Measurements from ENCODE around the gene CSRP3. TPM values are rescaled to one million over a fixed set of nuclear protein-coding genes. Genes with fewer than 3 reads are reported as not detected.

Gene CSRP3
- total and polyA plus RNA-seq, 2 of the 4 experiments (the other 2 are of a cell fraction) = not detected

GRCh38 chr11:19226378-19227195 lies 24.8 kb upstream of the CSRP3 start:
- WGBS, 2 experiments (ENCODE audit: extremely low coverage in 2 of 2, insufficient read length in 1 of 2) = 92% methylated on average over 2 of the region's 6 CpGs; no CpG with 5 or more reads in 1 of the 2 experiments
- Histone ChIP-seq H2AK9ac (replicated peaks; ENCODE audit: low read depth, low read length, poor library complexity) (no peak overlapping the region), H3K4ac (ENCODE audit: low read depth, low read length) (no peak overlapping the region), H3K18ac (ENCODE audit: low read depth, low read length) (no peak overlapping the region), H3K4me2 (ENCODE audit: low read depth, low read length) (no peak overlapping the region), H2AFZ (replicated peaks; ENCODE audit: low read length, poor library complexity) (no peak overlapping the region), H3K4me3 (ENCODE audit: insufficient read depth, low read depth, low read length) (no peak overlapping the region), H4K91ac (ENCODE audit: insufficient read depth, low read depth, low read length) (no peak overlapping the region), H3K14ac (replicated peaks; ENCODE audit: low read depth, low read length) (no peak overlapping the region), H3K9ac (ENCODE audit: low read depth, low read length) (no peak overlapping the region), H2AK5ac (ENCODE audit: low read depth, low read length) (no peak overlapping the region), H4K8ac (ENCODE audit: low read depth in 2 of 2, low read length in 2 of 2) (no peak overlapping the region), H3K79me1 (ENCODE audit: low read depth in 1 of 2, low read length in 2 of 2) (no peaks in the 10 kb centered on the region), H3K36me3 (ENCODE audit: control insufficient read depth, insufficient read depth, low read length) (no peaks in the 10 kb centered on the region), H3K9me3 (ENCODE audit: control insufficient read depth, insufficient read depth, low read length) (no peaks in the 10 kb centered on the region), H4K5ac (ENCODE audit: low read depth, low read length) (no peak overlapping the region), H2BK5ac (ENCODE audit: low read depth, low read length, poor library complexity, severe bottlenecking) (no peak overlapping the region), H4K20me1 (ENCODE audit: insufficient read depth, low read length) (no peaks in the 10 kb centered on the region), H3K56ac (ENCODE audit: extremely low read depth, insufficient read depth, low read length) (no peak overlapping the region), H3K27me3 (ENCODE audit: control insufficient read depth, insufficient read depth, low read length) (no peaks in the 10 kb centered on the region), H3K27ac (ENCODE audit: insufficient read depth, low read length) (no peak overlapping the region), H3K23ac (ENCODE audit: low read depth, low read length) (no peak overlapping the region), H3K4me1 (ENCODE audit: control insufficient read depth, insufficient read depth, low read length) (no peaks in the 10 kb centered on the region), H2BK20ac (ENCODE audit: low read depth, low read length) (no peak overlapping the region), H2BK15ac (ENCODE audit: low read depth, low read length) (no peak overlapping the region), H3K9me1 (ENCODE audit: insufficient read depth, low read length) (no peaks in the 10 kb centered on the region; the same call in 1 of the 2 replicates), H2BK120ac (ENCODE audit: low read depth, low read length) (no peak overlapping the region)
- no peak for TF ChIP-seq MXI1 (IDR thresholded peaks at IDR 0.05; ENCODE audit: borderline replicate concordance, low read depth, low read length)
- in situ Hi-C loops (cut with MboI; ENCODE audit: low sequenced_read_pairs) = no loop called here
- no peak for ATAC-seq (ENCODE audit: low read depth)
- dilution Hi-C loops (cut with HindIII; ENCODE audit: low sequenced_read_pairs, unreplicated experiment) = no loop called here
- ChIA-PET CTCF (interaction anchor here (0.6 kb wide), 1 partner anchor 9 kb away, joined by 3 read pairs; no protein-coding TSS in a partner anchor), POLR2A (ENCODE audit: unreplicated experiment) (interaction anchor here (0.5 kb wide), 1 partner anchor 11 kb away, joined by 6 read pairs; no protein-coding TSS in a partner anchor)
- intact Hi-C loops (cut with micrococcal nuclease) = no loop called here
- DNase-seq = no peak
- BruUV-seq (replicated peaks) = no TSS peak

All from IMR-90 (cell line).